HCEC 1CT (cell line): ENCODE results near the gene ACE.

Source experiments
- DNase-seq: peaks from one replicate; pipeline ENCODE4 v3.0.0-alpha.2; 2017

ACE gene

DNA sequence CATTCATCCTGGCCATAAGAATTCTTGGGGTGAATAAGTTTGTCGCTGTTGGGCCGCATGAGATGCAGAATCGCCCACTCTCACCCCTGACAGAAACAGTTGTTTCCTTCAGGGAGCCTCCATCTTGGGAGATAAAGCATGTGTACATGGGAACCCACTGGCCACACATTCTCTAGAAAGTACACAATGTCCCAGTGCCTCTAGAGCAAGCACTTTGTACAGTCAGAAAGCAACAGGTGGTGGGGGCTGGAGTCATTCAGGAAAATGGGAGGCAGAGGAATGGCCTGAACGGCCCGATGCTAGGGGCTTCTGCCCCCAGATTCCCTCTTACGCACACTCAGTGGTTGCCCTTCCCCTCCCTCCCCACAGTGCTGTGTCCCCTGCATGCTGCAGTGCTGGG is 16.1 kb downstream of the ACE start:
- no peak for DNase-seq

- no peak for DNase-seq
These were observed 16.6 kb downstream of the ACE start for GRCh38 chr17:63493411-63493810.

- no peak for DNase-seq
These were observed 17.6 kb downstream of the ACE start for GRCh38 chr17:63494300-63494928.

- DNase-seq: no peak
These were observed 18.6 kb downstream of the ACE start for GRCh38 chr17:63495491-63495890.

DNA sequence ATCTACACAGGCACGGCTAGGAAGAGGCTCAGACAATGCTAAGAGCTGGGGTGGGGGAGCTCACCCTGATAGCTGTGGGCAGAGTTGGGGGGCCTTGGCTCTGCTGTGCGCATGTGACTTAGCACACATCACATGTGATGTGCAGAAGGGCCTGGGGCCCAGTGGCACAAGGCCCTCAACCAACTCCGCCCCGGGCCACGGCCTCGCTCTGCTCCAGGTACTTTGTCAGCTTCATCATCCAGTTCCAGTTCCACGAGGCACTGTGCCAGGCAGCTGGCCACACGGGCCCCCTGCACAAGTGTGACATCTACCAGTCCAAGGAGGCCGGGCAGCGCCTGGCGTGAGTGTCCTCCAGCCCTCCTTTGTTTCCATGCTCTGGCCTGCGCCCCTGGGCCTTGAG is 19.3 kb downstream of the ACE start:
- DNase-seq: no peak

DNA sequence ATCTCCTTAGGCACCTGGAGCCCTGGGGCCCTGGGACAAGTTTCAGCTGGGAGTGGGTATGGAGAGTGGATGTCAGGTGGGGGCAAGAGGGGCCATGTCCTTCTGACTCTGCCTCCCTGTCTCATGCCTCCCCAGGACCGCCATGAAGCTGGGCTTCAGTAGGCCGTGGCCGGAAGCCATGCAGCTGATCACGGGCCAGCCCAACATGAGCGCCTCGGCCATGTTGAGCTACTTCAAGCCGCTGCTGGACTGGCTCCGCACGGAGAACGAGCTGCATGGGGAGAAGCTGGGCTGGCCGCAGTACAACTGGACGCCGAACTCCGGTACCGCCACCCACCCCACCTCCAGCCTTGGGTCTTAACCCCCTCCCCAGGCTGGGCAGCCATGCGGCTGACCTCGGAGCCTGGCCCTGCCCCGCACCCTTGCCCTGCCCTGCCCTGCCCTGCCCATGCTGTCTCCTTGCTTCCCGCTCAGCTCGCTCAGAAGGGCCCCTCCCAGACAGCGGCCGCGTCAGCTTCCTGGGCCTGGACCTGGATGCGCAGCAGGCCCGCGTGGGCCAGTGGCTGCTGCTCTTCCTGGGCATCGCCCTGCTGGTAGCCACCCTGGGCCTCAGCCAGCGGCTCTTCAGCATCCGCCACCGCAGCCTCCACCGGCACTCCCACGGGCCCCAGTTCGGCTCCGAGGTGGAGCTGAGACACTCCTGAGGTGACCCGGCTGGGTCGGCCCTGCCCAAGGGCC is 20.0 kb downstream of the ACE start:
- DNase-seq: no peak

DNA sequence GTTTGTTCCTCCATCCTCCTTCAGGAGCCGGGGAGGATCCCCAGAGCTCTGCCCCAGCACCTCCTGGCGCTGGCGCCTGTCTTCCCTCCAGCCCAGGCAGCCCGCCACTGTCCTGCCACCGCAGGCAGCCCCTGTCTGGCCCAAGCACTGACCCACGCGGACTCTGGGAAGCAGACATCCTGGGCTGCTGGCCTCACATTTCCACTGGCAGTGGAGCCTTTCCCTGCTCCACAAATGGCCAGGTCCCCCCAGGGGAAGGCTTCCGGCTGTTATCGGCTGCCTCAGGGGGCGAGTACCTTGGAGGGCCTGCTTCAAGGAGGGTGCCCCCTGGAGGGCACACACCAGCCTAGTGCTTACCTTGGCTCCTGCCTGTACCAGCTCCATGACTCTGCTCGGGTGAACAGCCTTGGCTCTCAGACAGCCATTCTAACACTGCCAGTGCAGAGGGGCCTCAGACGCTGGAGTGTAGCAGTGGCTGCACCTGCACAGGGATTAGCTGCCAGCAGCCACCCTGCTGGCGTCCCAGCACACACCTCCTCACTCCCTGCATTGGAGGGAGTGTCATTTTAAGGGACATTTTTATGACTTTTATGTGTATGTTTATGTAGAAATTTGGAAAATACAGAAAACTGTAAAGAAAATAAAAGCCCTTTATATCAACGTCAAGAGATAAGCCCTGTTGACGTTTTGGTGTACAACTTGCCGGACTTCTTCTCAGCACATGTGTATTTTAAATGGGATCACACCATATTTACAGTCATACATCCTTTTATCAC is 21.0 kb downstream of the ACE start:
- DNase-seq: no peak

DNA sequence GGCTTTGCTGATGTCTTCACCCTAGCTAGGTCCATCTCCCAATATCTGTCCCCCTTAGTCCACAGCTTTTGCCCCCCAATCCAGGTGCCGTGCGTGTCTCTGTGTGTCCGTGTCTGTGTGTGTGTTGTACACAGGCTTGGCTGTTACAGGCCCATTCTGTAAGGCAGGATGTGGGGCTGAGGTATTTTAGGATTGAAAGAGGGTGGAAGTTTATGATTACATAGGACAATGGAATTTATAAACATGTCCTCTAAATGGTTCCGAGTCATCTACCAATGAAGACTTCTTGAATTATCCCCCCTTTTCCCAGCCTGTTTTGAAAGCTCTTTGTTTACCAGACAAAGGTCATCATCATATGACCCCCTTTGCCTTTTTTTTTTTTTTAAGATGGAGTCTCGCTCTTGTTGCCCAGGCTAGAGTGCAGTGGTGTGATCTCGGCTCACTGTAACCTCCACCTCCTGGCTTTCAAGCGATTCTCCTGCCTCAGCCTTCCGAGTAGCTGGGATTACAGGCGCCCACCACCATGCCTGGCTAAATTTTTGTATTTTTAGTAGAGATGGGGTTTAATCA is 21.9 kb downstream of the ACE start:
- peak; percentile 87 for DNase-seq

DNA sequence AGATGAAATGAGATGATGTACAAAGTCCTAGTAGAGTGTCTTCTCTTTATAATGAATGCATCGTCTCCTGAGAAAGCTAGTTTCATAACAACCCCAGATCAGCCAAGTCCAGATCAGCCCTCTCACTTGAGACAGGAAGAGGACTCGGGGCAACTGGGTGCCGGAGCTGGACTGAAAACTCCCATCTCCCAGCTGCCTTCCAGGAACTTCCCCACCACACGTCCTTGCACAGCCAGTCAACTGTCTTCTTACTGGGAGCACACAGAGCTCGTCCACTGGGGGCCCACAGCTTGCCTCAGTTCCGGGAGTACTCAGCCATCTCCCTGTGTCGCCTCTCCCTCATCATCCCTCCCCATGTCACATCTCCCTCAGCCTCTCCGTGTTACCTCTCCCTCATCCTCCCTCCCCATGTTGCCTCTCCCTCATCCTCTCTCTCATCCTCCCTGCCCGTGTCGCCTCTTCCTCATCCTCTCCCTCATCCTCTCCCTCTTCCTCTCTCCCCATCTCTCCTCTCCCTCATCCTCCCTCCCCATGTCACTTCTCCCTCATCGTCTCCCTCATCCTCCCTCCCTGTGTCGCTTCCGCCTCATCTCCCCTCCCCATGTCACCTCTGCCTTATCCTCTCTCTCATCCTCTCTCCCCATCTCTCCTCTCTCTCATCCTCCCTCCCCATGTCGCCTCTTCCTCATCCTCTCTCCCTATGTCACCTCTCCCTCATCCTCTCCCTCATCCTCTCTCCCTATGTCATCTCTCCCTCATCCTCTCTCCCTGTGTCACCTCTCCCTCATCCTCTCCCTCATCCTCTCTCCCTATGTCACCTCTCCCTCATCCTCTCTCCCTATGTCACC is 23.9 kb downstream of the ACE start:
- no peak for DNase-seq

- DNase-seq: no peak
These were observed 26.5 kb downstream of the ACE start for GRCh38 chr17:63503341-63503705.

DNA sequence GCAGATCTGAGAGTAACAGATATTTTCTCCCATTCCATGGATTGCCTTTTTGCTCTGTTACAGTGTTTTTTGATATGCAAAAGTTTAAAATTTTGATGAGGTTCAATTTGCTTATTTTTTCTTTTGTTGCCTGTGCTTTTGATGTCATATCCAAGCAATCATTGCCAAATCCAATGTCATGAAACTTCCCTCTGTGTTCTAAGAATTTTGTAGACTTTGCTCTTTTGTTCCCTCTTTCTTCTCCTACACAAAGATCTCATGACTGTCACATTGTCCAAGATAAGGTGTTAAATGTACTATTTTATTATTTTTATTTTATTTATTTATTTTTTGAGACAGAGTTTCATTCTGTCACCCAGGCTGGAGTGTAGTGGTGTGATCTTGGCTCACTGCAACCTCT is 27.4 kb downstream of the ACE start:
- DNase-seq: no peak

- DNase-seq: no peak
These were observed 28.5 kb downstream of the ACE start for GRCh38 chr17:63505341-63505740.

- no peak for DNase-seq
These were observed 29.8 kb downstream of the ACE start for GRCh38 chr17:63506627-63507026.

DNA sequence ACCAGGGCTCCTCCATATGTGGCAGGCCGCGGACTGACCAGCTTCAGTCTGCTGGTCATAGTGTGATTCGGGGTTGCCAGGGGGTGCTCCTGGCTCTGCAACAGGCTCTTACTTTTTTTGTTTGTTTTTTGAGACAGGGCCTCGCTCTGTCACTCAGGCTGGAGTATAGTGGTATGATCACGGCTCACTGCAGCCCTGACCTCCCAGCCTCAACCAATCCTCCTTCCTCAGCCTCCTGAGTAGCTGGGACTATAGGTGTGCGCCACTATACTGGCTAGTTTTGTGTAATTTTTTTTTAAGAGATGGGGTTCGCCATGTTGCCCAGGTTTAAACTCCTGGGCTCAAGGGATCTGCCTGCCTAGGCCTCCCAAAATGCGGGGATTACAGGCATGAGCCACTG is 34.5 kb downstream of the ACE start:
- DNase-seq: no peak

DNA sequence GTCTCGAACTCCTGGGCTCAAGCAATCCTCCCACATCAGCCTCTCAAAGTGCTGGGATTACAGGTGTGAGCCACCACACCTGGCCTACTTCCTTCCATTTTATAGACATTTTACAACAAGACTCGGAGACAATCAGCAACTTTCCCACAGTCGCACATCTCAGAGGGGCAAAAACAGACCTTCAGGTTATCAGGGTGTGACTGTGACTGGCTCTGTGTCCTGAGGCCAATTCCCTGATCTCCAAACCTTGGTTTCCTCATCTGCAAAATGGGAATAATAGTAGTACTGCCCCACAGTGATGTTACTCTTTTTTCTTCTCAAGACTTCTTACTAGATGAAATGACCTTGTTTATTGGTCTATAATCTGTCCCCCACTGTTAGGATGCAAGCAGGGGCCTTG is 35.5 kb downstream of the ACE start:
- no peak for DNase-seq

DNA sequence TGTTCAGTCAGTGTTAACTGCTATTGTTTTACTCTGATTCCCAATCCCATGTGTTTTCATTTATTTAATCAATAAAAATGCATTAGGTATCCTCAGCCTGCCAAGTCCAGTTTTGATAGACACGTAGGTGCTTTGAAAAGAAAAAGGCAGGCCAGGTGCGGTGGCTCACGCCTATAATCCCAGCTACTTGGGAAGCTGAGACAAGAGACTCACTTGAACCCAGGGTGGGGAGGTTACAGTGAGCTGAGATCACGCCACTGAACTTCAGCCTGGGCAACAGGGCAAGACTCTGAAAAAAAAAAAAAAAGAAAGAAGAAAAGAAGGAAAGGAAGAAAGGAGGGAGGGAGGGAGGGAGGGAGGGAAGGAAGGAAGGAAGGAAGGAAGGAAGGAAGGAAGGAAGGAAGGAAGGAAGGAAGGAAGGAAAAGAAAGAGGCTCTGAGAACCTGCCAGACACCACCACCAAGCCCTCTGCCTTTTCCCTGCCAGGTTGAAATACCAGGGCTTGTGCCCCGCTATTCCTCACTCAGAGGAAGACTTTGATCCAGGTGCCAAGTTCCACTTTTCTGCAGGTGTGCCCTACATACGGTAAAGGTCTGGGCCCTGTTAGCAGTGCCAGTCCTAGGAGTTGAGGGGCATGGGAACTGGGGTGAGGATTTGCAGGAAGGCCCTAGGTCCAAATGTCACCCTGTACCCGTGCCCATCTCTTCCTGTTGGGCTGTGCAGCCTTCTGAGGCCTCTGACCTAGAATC is 36.2 kb downstream of the ACE start:
- no peak for DNase-seq

DNA sequence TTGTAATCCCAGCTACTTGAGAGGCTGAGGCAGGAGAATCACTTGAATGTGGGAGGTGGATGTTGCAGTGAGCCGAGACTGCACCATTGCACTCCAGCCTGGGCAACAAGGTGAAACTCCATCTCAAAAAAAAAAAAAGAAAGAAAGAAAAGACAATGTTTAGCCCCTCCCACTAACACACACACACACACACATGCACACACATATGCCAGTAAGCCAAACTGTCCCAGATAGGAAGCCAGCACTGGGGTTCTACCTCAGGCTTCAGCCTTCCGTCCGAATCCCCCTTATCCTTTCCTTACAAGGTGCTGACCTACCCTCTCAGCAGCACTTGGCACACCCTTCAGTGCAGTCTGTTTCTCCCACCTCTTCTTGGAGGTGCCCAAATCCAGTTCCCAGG is 37.6 kb downstream of the ACE start:
- DNase-seq: no peak

- no peak for DNase-seq
These were observed 38.1 kb downstream of the ACE start for GRCh38 chr17:63514974-63515373.

DNA sequence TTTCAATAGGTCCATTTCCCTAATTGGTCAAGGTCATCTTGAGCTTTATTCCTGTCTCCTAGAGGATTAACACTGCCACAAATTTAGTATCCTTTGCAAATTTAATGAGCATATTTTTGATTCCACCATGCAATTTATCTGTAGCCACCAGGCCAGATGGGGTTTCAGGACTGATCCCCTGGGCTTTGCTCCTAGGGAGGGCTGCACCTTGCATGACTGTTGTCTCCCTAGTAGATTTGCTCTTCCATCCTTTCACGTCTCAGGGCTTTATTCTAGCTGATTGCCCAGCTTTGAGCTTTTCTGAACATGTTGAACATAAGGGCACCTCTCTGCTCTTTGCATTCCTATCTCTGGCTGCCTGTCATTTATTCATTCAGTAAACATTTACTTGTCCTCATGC is 38.6 kb downstream of the ACE start:
- no peak for DNase-seq

GRCh38 chr17:63516910-63517824 is 40.3 kb downstream of the ACE start:
- DNase-seq: peak; percentile 68
